ENCODE results near the gene VAV3. TPM values are rescaled to one million over a fixed set of nuclear protein-coding genes. Genes with fewer than 3 reads are reported as not detected.

Gene VAV3
- total RNA-seq, 4 donors from 2014 or later = 2.2 to 20.4 (median 4.0) TPM

DNA sequence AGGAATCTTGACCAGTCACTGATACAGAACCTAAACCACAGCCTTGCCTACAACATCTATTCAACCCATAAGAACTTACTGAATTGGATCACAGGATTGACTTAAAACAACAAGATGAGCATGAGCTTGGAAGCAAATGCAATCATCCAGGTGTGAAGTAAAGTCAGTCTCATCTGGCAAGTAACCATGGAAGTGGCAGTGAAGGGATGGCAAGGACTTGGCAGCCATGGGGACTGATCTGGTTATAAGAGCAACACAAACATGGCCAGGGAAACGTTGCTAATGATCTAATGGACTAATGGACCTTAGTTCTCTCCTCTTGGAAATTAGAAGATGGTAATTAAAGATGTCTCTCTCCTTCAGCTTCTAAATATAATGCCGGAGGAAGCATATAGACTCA, 133.1 kb downstream of the VAV3 start:
- H3K27me3 ChIP-seq = no peaks in the 10 kb centered on the region
- no peak overlapping the region for H3K27ac ChIP-seq
- TF ChIP-seq, protein P1, sequence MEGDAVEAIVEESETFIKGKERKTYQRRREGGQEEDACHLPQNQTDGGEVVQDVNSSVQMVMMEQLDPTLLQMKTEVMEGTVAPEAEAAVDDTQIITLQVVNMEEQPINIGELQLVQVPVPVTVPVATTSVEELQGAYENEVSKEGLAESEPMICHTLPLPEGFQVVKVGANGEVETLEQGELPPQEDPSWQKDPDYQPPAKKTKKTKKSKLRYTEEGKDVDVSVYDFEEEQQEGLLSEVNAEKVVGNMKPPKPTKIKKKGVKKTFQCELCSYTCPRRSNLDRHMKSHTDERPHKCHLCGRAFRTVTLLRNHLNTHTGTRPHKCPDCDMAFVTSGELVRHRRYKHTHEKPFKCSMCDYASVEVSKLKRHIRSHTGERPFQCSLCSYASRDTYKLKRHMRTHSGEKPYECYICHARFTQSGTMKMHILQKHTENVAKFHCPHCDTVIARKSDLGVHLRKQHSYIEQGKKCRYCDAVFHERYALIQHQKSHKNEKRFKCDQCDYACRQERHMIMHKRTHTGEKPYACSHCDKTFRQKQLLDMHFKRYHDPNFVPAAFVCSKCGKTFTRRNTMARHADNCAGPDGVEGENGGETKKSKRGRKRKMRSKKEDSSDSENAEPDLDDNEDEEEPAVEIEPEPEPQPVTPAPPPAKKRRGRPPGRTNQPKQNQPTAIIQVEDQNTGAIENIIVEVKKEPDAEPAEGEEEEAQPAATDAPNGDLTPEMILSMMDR (IDR thresholded peaks at IDR 0.05) = no peak
- TF ChIP-seq POLR2A (IDR thresholded peaks at IDR 0.05) = no peak
- no peak for TF ChIP-seq EP300 (IDR thresholded peaks at IDR 0.05)
- no peaks in the 10 kb centered on the region for H3K36me3 ChIP-seq
- no peak overlapping the region for H3K4me3 ChIP-seq
- 68 to 75% methylated on average over 2 of the region's 2 CpGs for WGBS, 2 donors
- H3K4me1 ChIP-seq = no peaks in the 10 kb centered on the region
- DNase-seq (ENCODE audit: low spot score in 2 of 2) = no peak
- H3K9me3 ChIP-seq = no peaks in the 10 kb centered on the region

DNA sequence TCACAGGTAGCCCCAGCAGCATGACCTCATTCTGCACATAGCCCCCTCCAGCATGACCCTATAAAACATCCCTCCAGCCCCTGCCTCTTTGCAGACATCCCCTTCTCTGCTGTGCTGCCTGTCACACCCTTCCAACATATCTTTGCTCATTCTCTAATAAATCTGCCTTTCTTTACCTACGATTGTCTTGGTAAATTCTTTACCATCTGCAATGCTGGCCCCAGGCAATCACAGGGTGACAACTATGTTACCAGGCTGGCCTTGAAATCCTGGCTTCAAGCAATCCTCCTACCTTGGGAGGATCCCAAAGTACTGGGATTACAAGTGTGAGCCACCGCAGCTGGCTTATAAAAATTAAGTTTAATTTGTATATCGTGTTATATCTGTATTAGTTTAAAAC, 134.5 kb downstream of the VAV3 start:
- no peaks in the 10 kb centered on the region for H3K9me3 ChIP-seq
- H3K4me1 ChIP-seq = no peaks in the 10 kb centered on the region
- 89 to 91% methylated on average over 3 of the region's 3 CpGs for WGBS, 2 donors
- no peaks in the 10 kb centered on the region for H3K27me3 ChIP-seq
- no peak overlapping the region for H3K27ac ChIP-seq
- no peak for DNase-seq (ENCODE audit: low spot score in 2 of 2)
- H3K4me3 ChIP-seq = no peak overlapping the region
- TF ChIP-seq EP300 (IDR thresholded peaks at IDR 0.05) (no peak), POLR2A (IDR thresholded peaks at IDR 0.05) (no peak)
- TF ChIP-seq, protein P1 (IDR thresholded peaks at IDR 0.05) = no peak
- H3K36me3 ChIP-seq = no peaks in the 10 kb centered on the region

DNA sequence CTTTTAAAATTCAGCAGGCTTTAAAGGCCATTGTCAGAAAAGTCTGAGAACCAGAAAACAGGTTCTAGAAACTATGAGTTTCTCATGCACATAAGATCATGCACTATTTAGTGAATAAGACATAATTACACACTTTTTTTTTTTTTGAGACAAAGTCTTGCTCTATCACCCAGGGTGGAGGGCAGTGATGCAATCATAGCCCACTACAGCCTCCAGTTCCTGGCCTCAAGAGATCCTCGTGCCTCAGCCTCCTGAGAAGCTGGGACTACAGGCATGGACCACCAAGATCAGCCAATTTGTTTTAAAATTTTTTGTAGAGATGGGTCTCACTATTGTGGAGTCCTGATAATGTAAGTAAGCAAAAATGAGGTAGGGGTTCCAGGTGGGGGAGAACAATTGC, 134.9 kb downstream of the VAV3 start:
- no peaks in the 10 kb centered on the region for H3K9me3 ChIP-seq
- WGBS, 2 donors = 84 to 100% methylated on average over 1 of the region's 1 CpG
- no peak for DNase-seq (ENCODE audit: low spot score in 2 of 2)
- no peak overlapping the region for H3K27ac ChIP-seq
- no peaks in the 10 kb centered on the region for H3K36me3 ChIP-seq
- no peak for TF ChIP-seq EP300 (IDR thresholded peaks at IDR 0.05)
- TF ChIP-seq, protein P1 (IDR thresholded peaks at IDR 0.05) = no peak
- no peak for TF ChIP-seq POLR2A (IDR thresholded peaks at IDR 0.05)
- no peaks in the 10 kb centered on the region for H3K4me1 ChIP-seq
- no peak overlapping the region for H3K4me3 ChIP-seq
- H3K27me3 ChIP-seq = no peaks in the 10 kb centered on the region

DNA sequence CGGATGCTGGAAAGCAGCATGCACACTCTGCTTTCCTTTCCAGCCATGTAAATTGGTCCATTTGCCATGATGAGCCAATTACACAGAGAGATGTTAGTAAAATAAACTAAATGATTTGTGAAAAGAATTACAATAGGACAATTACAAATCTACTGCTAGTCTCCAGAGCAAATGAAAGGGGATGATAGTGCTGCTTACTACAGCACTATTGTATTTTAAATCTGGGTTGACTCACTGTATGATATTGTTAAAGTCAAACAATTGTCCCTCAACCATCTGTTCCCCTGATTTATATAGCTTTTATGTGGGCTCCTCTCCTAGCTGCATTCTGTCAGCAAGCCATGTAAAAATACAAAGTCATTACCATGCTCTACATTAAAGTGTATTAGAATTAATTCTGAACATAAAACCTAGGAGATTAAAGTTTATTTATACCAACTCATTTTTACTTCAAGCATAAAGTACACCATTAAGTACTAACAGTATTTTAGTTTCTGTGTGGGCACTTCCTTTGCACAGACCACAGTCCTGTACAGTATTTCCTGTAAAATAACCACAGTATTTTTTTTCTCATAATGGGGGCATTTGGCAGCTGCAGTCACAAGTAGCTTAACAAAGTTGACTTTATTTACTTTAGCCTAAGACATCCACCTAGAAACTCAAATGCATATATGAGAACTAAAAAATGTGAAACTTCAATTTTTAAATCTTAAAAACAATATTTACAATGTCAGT, 135.8 kb downstream of the VAV3 start:
- Histone ChIP-seq H3K4me3 (no peak overlapping the region), H3K36me3 (no peaks in the 10 kb centered on the region), H3K9me3 (no peaks in the 10 kb centered on the region), H3K27ac (no peak overlapping the region), H3K27me3 (no peaks in the 10 kb centered on the region), H3K4me1 (no peaks in the 10 kb centered on the region)
- WGBS, 2 donors = 65 to 89% methylated on average over 1 of the region's 1 CpG
- DNase-seq (ENCODE audit: low spot score in 2 of 2) = no peak
- TF ChIP-seq EP300 (IDR thresholded peaks at IDR 0.05) = no peak
- TF ChIP-seq, protein P1 (IDR thresholded peaks at IDR 0.05) = no peak
- TF ChIP-seq POLR2A (IDR thresholded peaks at IDR 0.05) = no peak

DNA sequence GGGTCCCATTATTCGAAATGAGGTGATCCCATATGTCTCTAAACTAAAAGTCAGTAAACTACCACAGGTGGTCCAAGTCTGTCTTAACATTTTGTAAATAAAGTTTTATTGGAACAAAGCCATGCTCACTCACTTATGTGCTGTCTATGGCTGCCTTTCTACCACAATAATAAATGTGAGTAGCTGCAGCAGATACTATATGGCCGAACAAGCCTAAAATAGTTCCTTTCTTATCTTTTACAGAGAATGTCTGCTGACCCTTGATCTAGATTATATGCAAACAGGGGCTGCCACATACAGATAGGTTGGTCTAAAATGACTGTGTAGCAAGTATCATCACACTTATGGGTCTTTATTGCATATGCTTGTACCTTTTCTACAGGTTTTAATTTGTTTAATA, 140.0 kb downstream of the VAV3 start:
- Histone ChIP-seq H3K27ac (no peak overlapping the region), H3K9me3 (peaks cover 0 to 8% (median 0%) of the 10 kb centered on the region in 4 donors), H3K36me3 (no peaks in the 10 kb centered on the region), H3K4me3 (no peak overlapping the region), H3K27me3 (no peaks in the 10 kb centered on the region), H3K4me1 (no peaks in the 10 kb centered on the region)
- WGBS, 2 donors = 83 to 87% methylated on average over 2 of the region's 2 CpGs
- TF ChIP-seq POLR2A (IDR thresholded peaks at IDR 0.05) (no peak), EP300 (IDR thresholded peaks at IDR 0.05) (no peak)
- TF ChIP-seq, protein P1 (IDR thresholded peaks at IDR 0.05) = no peak
- DNase-seq (ENCODE audit: low spot score in 2 of 2) = no peak
